NCI-H2227 (cell line): Measurements from ENCODE around the gene ADAMTS15.

Source experiments
- DNase-seq: peaks from one replicate; lab custom pipeline; 2025; ENCODE audit not compliant: unreplicated experiment; lab: John Stamatoyannopoulos, UW

Gene ADAMTS15

DNA sequence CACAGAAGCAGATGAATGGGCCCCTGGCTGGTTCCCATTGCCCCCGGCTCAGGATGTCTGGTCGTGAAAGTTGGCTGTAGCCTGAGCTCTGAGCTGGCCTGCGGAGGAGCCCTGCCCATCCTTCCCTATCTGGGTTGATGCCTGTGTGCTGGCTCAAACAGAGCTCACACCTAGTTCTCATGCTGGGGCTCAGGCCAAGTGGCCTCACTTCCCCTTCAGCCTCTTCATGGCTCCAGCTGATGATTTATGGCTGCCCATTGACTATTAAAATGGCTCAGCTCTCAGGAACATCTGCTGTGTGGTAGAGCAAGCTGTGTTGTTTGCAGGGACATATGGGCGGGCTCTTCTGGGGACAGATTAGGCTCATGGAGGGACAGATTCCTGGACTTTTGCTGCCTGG, 64.7 kb downstream of the ADAMTS15 start:
- no peak for DNase-seq

DNA sequence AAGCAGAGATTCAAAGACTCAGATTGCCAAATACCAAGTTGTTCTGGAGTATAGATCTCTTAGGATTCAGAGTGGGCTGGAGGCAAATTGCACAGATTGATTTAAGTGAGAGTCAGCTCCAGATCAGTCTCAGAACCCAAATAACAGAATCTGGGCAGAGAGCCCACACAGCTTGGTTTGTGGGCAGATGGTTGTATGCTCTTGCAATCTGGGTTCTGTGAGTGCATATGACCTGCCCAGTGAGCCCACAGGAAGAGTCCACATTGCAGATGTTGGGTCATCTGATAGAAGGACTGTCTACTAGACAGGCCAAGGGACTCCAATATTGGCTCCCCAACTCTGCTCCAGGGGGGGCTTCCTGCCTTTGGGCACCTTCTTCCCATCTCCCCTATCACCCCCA, 65.9 kb downstream of the ADAMTS15 start:
- DNase-seq = no peak

DNA sequence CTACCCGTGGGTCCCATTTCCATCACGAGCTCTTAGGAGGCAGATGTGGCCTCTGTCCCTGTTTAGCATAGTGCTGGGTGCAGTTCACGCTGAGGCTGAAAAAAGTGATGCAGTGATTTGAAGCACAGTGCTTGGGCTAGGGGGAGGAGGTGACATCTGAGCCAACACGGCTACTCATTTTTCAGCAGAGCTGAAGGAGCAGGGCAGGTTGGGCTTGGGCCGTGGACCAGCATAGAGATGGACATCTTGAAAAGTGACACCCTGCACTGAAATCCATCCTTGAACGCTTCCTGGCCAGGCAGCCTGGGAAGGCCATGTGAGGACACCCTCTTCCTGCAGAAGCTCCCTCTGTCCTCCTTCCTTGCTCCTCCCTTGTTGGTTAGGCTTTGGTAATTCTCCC, 66.4 kb downstream of the ADAMTS15 start:
- DNase-seq = no peak

GRCh38 chr11:130515829-130516553, 67.5 kb downstream of the ADAMTS15 start:
- no peak for DNase-seq

GRCh38 chr11:130516554-130517505, 68.4 kb downstream of the ADAMTS15 start:
- DNase-seq = no peak

DNA sequence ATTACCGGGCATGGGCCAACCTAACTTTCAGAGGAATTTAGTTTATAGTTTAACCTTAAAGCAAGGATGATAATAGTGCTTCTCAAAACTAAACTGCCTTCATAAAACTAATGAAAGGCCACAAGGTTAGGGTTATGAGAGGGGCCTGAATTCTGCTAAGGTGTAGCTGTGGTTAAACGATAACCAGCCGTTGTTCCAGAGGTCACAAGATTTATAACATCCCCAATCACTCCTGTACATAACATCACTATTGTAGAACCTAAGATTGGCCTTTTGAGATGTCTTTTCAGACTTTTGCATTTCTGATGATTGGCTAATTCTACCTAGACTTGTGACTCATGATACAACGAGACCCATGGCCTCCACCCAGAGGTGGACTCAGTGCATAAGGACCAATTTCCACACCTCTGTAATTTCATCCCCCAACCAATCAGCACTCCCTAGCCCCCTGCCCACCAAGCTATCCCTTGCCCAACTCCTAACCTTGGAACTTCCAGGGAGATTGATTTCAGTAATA, 69.8 kb downstream of the ADAMTS15 start:
- DNase-seq = no peak

DNA sequence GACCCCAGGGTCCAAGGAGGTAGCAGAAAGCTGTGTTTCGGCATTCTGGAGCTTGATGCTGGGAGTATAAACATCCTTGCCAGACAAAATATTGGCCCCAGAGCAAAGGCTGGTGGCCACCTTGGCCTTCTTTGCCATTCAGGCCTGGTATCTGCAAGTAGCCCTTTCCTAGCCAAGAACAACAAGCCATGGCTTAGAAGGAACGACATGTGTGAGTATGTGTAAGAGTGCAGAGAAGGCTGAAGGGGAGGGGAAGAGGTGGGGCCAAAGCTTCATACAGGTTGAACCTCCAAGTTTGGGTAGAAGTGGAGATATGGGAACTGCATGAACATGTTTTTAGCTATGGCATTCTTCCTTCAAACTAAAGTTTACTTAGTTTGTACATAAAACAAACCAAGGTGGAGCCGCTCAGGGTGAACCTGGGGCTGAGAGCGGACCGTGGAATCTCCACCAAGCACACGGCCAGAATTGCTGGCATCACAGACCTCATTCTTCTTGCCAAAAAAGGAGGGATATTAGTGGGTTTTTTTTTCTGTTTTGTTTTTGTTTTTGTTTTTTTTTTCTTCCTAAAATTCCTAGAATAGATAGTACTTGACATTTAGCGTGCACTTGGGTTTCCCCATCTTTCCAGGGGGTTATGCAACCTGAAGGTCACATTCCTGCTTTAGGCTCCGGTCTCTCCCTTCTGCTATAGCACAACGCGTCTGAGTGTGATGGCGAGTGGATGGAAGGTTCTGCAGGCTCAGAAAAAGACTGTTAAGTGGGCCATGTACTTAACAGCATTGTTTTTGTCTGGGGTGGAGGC, 70.9 kb downstream of the ADAMTS15 start:
- DNase-seq = no peak

DNA sequence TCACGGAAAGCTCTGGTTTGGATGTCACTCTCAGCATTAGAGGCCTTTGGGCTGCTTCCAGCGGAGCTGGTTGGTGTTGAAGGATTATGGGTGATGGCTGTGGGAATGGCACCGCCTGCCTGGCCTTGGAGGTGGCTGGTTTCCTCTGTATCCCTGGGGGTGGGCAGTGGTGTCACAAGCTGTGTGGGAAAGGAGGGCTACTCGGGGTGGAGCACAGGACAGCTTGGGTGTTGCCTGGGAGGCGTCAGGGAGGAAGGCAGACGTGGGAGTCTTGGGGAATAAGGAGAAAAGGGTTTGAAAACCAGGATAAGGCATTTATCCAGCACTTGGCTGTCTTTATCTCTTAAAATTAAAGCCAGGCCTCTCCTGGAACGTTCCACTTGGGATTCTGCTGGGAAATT, 71.8 kb downstream of the ADAMTS15 start:
- no peak for DNase-seq

DNA sequence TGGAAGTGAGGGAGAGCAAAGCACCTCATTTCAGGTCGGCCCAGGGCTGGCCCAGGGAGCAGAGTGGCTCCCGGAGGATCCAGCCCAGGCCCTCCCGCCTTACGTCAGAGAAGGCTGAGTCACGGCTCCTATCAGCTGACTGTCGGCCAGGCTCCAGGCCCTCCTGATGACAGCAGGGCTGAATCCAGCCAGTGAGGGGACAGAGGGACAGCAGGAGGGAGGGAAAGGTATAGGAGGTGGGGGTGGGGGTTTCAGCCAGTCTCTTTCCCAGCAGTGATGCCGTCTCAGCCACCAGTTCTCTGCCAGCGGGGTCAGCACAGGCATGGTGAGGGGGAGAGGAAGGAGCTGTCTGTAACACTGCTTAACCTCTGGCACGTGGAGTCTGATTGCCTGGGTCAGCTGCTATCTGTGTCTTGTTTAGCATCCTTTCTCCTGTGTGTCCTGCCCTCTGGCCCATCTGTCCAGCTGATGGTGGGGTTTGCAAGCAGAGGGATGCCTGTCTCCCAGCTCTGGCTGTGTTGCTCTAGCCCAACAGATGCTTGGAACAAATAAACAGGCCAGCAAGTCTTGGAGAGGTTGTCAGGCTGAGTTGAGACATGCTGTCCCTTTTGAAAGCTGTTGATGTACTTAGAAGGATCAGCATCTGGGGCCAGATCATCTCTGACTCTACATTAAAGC, 74.0 kb downstream of the ADAMTS15 start:
- peak; percentile 11 for DNase-seq

DNA sequence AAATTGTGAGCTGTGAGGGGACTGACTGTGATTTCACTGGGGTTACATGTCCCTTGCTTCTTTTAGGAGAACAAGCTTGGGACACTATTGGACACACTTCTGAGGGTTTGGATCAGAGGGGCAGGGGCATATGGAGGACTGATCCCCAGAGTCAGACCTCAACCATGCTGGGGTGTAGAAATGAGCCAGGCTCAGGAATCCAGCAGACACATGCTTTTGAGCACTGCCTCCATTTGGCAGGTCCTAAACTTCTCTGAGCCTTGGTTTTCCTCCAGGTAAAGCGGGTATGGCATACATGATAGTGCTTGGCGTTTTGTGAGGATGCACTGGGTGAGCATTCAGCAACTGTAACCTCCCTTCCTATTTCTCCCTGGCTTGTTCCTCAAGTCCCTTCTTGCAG, 74.7 kb downstream of the ADAMTS15 start:
- DNase-seq = no peak

- DNase-seq = no peak
Observed at GRCh38 chr11:130523609-130524008, 75.2 kb downstream of the ADAMTS15 start.

- no peak for DNase-seq
Observed at GRCh38 chr11:130524132-130524790, 75.8 kb downstream of the ADAMTS15 start.

- no peak for DNase-seq
Observed at GRCh38 chr11:130525307-130525706, 76.9 kb downstream of the ADAMTS15 start.
